Progenitor cell of endocrine pancreas (in vitro differentiated cells): ENCODE measurements around the gene CYSLTR2. TPM values are rescaled to one million over a fixed set of nuclear protein-coding genes. Genes with fewer than 3 reads are reported as not detected.
"Not testable (repeated sequence)": the region's sequence is repeated elsewhere in the genome, so short reads cannot be mapped to it uniquely, and the experiment has no call there.

Experiments used
- DNase-seq: peaks from one replicate; pipeline ENCODE4 v3.0.0; 2021; ENCODE audit warnings: low spot score; ENCODE audit not compliant: unreplicated experiment
- H3K27ac Mint-ChIP-seq: 2 replicates; pipeline ENCODE4 v1.8.0; 2021; ENCODE audit warnings: mild to moderate bottlenecking, moderate library complexity, mixed read lengths
- H3K27me3 Mint-ChIP-seq: 2 replicates; pipeline ENCODE4 v1.8.0; 2021; ENCODE audit warnings: mixed read lengths
- H3K36me3 Mint-ChIP-seq: 2 replicates; pipeline ENCODE4 v1.8.0; 2022; ENCODE audit warnings: mixed read lengths; ENCODE audit not compliant: insufficient read depth
- H3K4me1 Mint-ChIP-seq: 2 replicates; pipeline ENCODE4 v1.8.0; 2021; ENCODE audit warnings: low read depth, mixed read lengths
- H3K4me3 Mint-ChIP-seq: 2 replicates; pipeline ENCODE4 v1.8.0; 2021; ENCODE audit warnings: low read depth, mild to moderate bottlenecking, moderate library complexity, mixed read lengths
- H3K9me3 Mint-ChIP-seq: 2 replicates; pipeline ENCODE4 v1.8.0; 2021; ENCODE audit warnings: low read depth, mixed read lengths
- total RNA-seq: library from RNA; stranded (reverse); gene quantifications from 2 replicates; pipeline ENCODE4 v1.2.1, GENCODE V29; 2021
- TF ChIP-seq, protein P1 (sequence below): fragments of 200-600 bp; sonication (generic); IDR thresholded peaks from one replicate; pipeline ENCODE4 v1.5.0; 2021; ENCODE audit warnings: antibody characterized with exemption, mild to moderate bottlenecking; ENCODE audit not compliant: unreplicated experiment

The CYSLTR2 gene
- total RNA-seq, 1 donor from 2014 or later: 0.17 TPM

DNA sequence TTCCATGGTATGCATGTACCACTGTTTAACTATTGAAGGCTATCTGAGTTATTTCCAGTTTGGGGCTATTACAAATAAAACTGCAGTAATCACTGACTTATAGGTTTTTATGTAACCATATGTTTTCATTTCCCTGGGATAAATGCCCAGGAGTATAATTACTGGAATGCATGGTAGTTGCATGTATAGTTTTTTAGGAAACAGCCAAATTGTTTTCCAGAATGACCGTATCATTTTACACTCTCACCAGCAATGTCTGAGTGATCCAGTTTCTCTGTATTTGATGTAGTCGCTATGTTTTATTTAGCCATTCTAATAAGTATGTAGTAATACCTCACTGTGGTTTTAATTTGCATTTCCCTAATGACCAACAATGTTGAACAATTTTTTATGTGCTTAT, 42.0 kb downstream of the CYSLTR2 start:
- Mint-ChIP-seq H3K36me3 (no peaks in the 10 kb centered on the region), H3K9me3 (peaks cover 29% of the 10 kb centered on the region), H3K27ac (no peak overlapping the region), H3K4me3 (no peak overlapping the region), H3K27me3 (no peaks in the 10 kb centered on the region), H3K4me1 (peaks cover 15% of the 10 kb centered on the region)
- no peak for DNase-seq
- TF ChIP-seq, protein P1, sequence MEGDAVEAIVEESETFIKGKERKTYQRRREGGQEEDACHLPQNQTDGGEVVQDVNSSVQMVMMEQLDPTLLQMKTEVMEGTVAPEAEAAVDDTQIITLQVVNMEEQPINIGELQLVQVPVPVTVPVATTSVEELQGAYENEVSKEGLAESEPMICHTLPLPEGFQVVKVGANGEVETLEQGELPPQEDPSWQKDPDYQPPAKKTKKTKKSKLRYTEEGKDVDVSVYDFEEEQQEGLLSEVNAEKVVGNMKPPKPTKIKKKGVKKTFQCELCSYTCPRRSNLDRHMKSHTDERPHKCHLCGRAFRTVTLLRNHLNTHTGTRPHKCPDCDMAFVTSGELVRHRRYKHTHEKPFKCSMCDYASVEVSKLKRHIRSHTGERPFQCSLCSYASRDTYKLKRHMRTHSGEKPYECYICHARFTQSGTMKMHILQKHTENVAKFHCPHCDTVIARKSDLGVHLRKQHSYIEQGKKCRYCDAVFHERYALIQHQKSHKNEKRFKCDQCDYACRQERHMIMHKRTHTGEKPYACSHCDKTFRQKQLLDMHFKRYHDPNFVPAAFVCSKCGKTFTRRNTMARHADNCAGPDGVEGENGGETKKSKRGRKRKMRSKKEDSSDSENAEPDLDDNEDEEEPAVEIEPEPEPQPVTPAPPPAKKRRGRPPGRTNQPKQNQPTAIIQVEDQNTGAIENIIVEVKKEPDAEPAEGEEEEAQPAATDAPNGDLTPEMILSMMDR: no peak

DNA sequence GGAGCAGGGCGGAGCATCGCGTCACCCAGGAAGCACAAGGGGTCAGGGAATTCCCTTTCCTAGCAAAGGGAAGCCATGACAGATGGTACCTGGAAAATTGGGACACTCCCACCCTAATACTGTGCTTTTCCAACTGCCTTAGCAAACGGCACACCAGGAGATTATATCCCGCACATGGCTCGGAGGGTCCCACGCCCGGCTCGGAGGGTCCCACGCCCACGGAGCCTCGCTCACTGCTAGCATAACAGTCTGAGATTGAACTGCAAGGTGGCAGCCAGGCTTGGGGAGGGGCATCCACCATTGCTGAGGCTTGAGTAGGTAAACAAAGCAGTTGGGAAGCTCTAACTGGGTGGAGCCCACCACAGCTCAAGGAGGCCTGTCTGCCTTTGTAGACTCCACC, 42.9 kb downstream of the CYSLTR2 start:
- Mint-ChIP-seq H3K4me1 (peaks cover 15% of the 10 kb centered on the region), H3K9me3 (peaks cover 33% of the 10 kb centered on the region)
- not testable (repeated sequence) for DNase-seq, H3K27ac Mint-ChIP-seq, H3K4me3 Mint-ChIP-seq, H3K36me3 Mint-ChIP-seq, H3K27me3 Mint-ChIP-seq

DNA sequence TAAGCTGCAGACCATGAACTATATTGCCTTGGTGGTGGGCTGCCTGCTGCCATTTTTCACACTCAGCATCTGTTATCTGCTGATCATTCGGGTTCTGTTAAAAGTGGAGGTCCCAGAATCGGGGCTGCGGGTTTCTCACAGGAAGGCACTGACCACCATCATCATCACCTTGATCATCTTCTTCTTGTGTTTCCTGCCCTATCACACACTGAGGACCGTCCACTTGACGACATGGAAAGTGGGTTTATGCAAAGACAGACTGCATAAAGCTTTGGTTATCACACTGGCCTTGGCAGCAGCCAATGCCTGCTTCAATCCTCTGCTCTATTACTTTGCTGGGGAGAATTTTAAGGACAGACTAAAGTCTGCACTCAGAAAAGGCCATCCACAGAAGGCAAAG, 53.7 kb downstream of the CYSLTR2 start:
- no peak overlapping the region for H3K4me3 Mint-ChIP-seq
- H3K9me3 Mint-ChIP-seq: peaks cover 29% of the 10 kb centered on the region

DNA sequence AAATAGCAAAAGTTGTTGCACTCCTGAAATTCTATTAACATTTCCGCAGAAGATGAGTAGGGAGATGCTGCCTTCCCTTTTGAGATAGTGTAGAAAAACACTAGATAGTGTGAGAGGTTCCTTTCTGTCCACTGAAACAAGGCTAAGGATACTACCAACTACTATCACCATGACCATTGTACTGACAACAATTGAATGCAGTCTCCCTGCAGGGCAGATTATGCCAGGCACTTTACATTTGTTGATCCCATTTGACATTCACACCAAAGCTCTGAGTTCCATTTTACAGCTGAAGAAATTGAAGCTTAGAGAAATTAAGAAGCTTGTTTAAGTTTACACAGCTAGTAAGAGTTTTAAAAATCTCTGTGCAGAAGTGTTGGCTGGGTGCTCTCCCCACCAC, 55.0 kb downstream of the CYSLTR2 start:
- no peak overlapping the region for H3K4me3 Mint-ChIP-seq
- no peak for DNase-seq
- no peaks in the 10 kb centered on the region for H3K4me1 Mint-ChIP-seq
- TF ChIP-seq, protein P1: no peak
- peaks cover 31% of the 10 kb centered on the region for H3K9me3 Mint-ChIP-seq
- no peak overlapping the region for H3K27ac Mint-ChIP-seq
- H3K27me3 Mint-ChIP-seq: no peaks in the 10 kb centered on the region
- peaks cover 1% of the 10 kb centered on the region for H3K36me3 Mint-ChIP-seq

More for the DNA sequence above, 53.7 kb downstream of the CYSLTR2 start:
- DNase-seq: no peak
- Mint-ChIP-seq H3K27ac (no peak overlapping the region), H3K27me3 (no peaks in the 10 kb centered on the region), H3K36me3 (no peaks in the 10 kb centered on the region), H3K4me1 (no peaks in the 10 kb centered on the region)
- TF ChIP-seq, protein P1: no peak

DNA sequence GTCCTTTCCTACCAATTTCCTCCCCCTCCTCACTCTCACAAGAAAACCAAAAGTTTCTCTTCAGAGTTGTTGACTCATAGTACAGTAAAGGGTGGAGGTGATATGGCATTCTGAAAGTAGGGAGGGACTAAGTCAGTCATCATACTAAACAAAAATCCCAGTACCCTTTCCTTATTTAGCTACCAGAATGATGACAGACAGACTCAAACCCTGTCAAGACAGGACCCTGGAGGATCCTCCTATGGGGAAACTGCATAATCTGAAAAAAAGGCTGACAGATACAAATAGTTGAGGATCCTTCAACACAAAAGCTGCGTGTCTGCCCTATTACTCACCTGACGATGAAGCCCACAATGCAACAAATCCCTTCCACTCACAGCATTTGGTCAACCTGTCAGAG, 55.5 kb downstream of the CYSLTR2 start:
- H3K36me3 Mint-ChIP-seq: peaks cover 3% of the 10 kb centered on the region
- peaks cover 34% of the 10 kb centered on the region for H3K9me3 Mint-ChIP-seq
- no peaks in the 10 kb centered on the region for H3K4me1 Mint-ChIP-seq
- no peak overlapping the region for H3K4me3 Mint-ChIP-seq
- no peak for DNase-seq
- no peak overlapping the region for H3K27ac Mint-ChIP-seq
- TF ChIP-seq, protein P1: no peak
- no peaks in the 10 kb centered on the region for H3K27me3 Mint-ChIP-seq

DNA sequence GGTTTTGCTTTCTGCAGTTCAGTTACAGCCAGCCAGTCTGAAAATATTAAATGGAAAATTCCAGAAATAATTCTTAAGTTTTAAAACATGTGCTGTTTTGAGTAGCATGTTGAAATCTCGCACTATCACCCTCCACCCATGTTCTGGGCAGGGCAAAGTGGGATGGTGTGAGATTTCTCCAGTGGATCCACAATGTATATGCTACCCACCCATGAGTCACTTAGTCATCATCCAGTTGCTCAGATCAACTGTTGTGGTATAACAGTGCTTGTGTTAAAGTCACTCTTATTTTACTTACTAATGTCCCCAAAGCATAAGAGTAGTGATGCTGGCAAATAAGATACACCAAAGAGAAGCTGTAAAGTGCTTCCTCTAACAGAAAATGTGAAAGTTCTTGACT, 56.4 kb downstream of the CYSLTR2 start:
- no peak overlapping the region for H3K27ac Mint-ChIP-seq
- no peak for DNase-seq
- H3K27me3 Mint-ChIP-seq: no peaks in the 10 kb centered on the region
- H3K36me3 Mint-ChIP-seq: peaks cover 3% of the 10 kb centered on the region
- TF ChIP-seq, protein P1: no peak
- H3K4me1 Mint-ChIP-seq: no peaks in the 10 kb centered on the region
- H3K4me3 Mint-ChIP-seq: no peak overlapping the region
- peaks cover 25% of the 10 kb centered on the region for H3K9me3 Mint-ChIP-seq
